ENCODE results near the gene LEMD2.

LEMD2 gene

GRCh38 chr6:33742092-33742491, 46.8 kb downstream of the LEMD2 start:
- TF ChIP-seq GATA3 (IDR thresholded peaks at IDR 0.05; ENCODE audit: low read depth, low read length), result no peak
- TF ChIP-seq GATA2 (IDR thresholded peaks at IDR 0.05; ENCODE audit: low read depth, low read length), result no peak

GRCh38 chr6:33740794-33741193, 48.1 kb downstream of the LEMD2 start:
- TF ChIP-seq GATA3 (IDR thresholded peaks at IDR 0.05; ENCODE audit: low read depth, low read length) (no peak), GATA2 (IDR thresholded peaks at IDR 0.05; ENCODE audit: low read depth, low read length) (no peak)

GRCh38 chr6:33740204-33740608, 48.7 kb downstream of the LEMD2 start:
- TF ChIP-seq GATA3 (IDR thresholded peaks at IDR 0.05; ENCODE audit: low read depth, low read length) (no peak), GATA2 (IDR thresholded peaks at IDR 0.05; ENCODE audit: low read depth, low read length) (no peak)

GRCh38 chr6:33739571-33739970, 49.4 kb downstream of the LEMD2 start:
- TF ChIP-seq GATA2 (IDR thresholded peaks at IDR 0.05; ENCODE audit: low read depth, low read length), result no peak
- no peak for TF ChIP-seq GATA3 (IDR thresholded peaks at IDR 0.05; ENCODE audit: low read depth, low read length)

GRCh38 chr6:33738879-33739278, 50.1 kb downstream of the LEMD2 start:
- no peak for TF ChIP-seq GATA2 (IDR thresholded peaks at IDR 0.05; ENCODE audit: low read depth, low read length)
- no peak for TF ChIP-seq GATA3 (IDR thresholded peaks at IDR 0.05; ENCODE audit: low read depth, low read length)

- no peak for TF ChIP-seq GATA2 (IDR thresholded peaks at IDR 0.05; ENCODE audit: low read depth, low read length)
- no peak for TF ChIP-seq GATA3 (IDR thresholded peaks at IDR 0.05; ENCODE audit: low read depth, low read length)
Measured at GRCh38 chr6:33738153-33738552, 50.8 kb downstream of the LEMD2 start.

- TF ChIP-seq GATA3 (IDR thresholded peaks at IDR 0.05; ENCODE audit: low read depth, low read length) (no peak), GATA2 (IDR thresholded peaks at IDR 0.05; ENCODE audit: low read depth, low read length) (no peak)
Measured at GRCh38 chr6:33737267-33738026, 51.5 kb downstream of the LEMD2 start.

- TF ChIP-seq GATA2 (IDR thresholded peaks at IDR 0.05; ENCODE audit: low read depth, low read length) (no peak), GATA3 (IDR thresholded peaks at IDR 0.05; ENCODE audit: low read depth, low read length) (no peak)
Measured at GRCh38 chr6:33735216-33735615, 53.7 kb downstream of the LEMD2 start.

- TF ChIP-seq GATA2 (IDR thresholded peaks at IDR 0.05; ENCODE audit: low read depth, low read length) (no peak), GATA3 (IDR thresholded peaks at IDR 0.05; ENCODE audit: low read depth, low read length) (no peak)
Measured at GRCh38 chr6:33733709-33734007, 55.3 kb downstream of the LEMD2 start.

- no peak for TF ChIP-seq GATA2 (IDR thresholded peaks at IDR 0.05; ENCODE audit: low read depth, low read length)
- no peak for TF ChIP-seq GATA3 (IDR thresholded peaks at IDR 0.05; ENCODE audit: low read depth, low read length)
Measured at GRCh38 chr6:33732817-33733708, 55.9 kb downstream of the LEMD2 start.

GRCh38 chr6:33732385-33732784, 56.5 kb downstream of the LEMD2 start:
- no peak for TF ChIP-seq GATA2 (IDR thresholded peaks at IDR 0.05; ENCODE audit: low read depth, low read length)
- TF ChIP-seq GATA3 (IDR thresholded peaks at IDR 0.05; ENCODE audit: low read depth, low read length), result no peak

GRCh38 chr6:33731751-33732282, 57.1 kb downstream of the LEMD2 start:
- no peak for TF ChIP-seq GATA3 (IDR thresholded peaks at IDR 0.05; ENCODE audit: low read depth, low read length)
- no peak for TF ChIP-seq GATA2 (IDR thresholded peaks at IDR 0.05; ENCODE audit: low read depth, low read length)

- TF ChIP-seq GATA2 (IDR thresholded peaks at IDR 0.05; ENCODE audit: low read depth, low read length) (no peak), GATA3 (IDR thresholded peaks at IDR 0.05; ENCODE audit: low read depth, low read length) (no peak)
Measured at GRCh38 chr6:33731035-33731434, 57.9 kb downstream of the LEMD2 start.

- TF ChIP-seq GATA3 (IDR thresholded peaks at IDR 0.05; ENCODE audit: low read depth, low read length) (no peak), GATA2 (IDR thresholded peaks at IDR 0.05; ENCODE audit: low read depth, low read length) (no peak)
Measured at GRCh38 chr6:33730611-33731010, 58.3 kb downstream of the LEMD2 start.

GRCh38 chr6:33729059-33729458, 59.9 kb downstream of the LEMD2 start:
- TF ChIP-seq GATA2 (IDR thresholded peaks at IDR 0.05; ENCODE audit: low read depth, low read length) (no peak), GATA3 (IDR thresholded peaks at IDR 0.05; ENCODE audit: low read depth, low read length) (no peak)

Measured in SH-SY5Y (cell line).